Skin epidermis (tissue), 12 donors: Measurements from ENCODE around the gene KAZN.
A peak's percentile ranks its signal among the peaks of the same experiment; 100 is the strongest.

Source experiments
- H3K27ac ChIP-seq, 21 experiments: fragments of 200-600 bp; sonication (generic) in 11 of 21; one replicate each; pipeline ENCODE4 v1.5.0; 2020; ENCODE audit warnings: mild to moderate bottlenecking in 3 of 21, inconsistent platforms in 2 of 21, moderate library complexity in 2 of 21
- H3K4me3 ChIP-seq, 7 experiments: fragments of 200-600 bp; sonication (generic) in 2 of 7; one replicate each; pipeline ENCODE4 v1.5.0; 2020; ENCODE audit warnings: inconsistent platforms in 2 of 7, mild to moderate bottlenecking in 2 of 7, moderate library complexity in 1 of 7

The KAZN gene

DNA sequence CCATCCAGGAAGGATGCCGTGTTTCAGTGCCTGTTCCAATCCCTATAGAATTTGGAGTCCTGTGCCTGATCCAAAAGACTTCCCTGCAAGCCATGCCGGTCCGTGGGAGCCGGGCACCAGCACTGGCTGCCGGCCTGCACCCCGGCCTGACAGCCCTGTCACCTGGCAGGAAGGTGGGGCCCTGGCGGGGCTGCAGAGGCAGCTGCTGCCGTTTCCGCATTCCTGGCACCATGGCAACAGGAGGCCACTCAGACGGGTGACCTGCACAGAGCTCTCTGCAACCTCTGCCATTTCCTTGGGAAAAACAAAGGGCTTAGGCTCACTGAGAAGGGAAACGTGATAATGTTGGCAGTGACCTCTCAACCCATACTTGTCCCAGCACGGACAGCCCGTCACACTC lies 491.9 kb downstream of the KAZN start:
- Histone ChIP-seq H3K27ac (peak overlapping the region in 1 of 21 experiments; percentile 18), H3K4me3 (no peak overlapping the region)

DNA sequence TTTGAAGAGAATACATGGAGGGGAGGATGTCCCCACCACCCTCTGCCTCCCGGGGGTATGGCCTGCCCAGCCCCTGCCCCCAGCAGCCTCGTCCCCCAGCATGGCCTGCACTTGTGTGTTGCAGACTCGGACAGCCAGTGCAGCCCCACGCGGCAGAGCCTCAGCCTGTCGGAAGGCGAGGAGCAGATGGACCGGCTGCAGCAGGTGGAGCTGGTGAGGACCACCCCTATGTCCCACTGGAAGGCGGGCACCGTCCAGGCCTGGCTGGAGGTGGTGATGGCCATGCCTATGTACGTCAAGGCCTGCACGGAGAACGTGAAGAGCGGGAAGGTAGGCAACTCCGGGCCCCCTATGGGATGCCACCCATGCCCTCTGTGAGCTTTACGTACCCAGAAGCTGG lies 495.6 kb downstream of the KAZN start:
- no peak overlapping the region for H3K27ac ChIP-seq
- H3K4me3 ChIP-seq: no peak overlapping the region

DNA sequence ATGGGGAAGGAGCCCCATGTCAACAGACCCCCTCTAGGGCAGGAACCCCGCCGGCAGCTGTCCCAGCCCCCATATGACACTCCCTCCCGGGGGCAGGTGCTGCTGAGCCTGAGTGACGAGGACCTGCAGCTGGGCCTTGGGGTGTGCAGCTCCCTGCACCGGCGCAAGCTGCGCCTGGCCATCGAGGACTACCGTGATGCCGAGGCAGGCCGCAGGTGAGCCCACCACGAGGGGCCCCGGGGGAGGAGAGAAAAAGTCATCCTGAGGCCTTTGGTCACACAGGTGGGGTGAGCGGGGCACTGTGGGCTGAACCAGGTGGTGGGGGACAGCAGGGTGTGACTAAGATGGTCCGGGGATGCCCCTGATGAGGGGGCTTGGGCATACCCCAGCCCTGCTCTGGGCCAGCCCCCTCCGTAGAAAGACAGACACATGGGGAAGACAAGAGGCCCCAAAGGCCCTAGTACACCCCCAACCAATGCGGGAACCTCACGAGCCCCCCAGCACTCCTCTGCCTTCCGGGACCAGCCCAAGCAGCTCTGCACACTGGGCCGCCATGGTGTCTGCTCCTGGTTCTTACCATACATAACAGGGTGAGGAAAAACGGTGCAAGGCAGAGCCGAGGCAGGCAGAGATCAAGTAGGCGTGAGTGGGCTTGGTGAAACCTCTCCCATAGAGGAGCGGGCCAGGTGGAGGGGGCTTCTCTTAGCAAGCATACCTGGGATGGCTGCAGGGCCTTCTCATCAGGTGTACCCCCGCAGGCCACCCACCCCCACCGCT lies 496.4 kb downstream of the KAZN start:
- Histone ChIP-seq H3K27ac (no peak overlapping the region), H3K4me3 (no peak overlapping the region)

DNA sequence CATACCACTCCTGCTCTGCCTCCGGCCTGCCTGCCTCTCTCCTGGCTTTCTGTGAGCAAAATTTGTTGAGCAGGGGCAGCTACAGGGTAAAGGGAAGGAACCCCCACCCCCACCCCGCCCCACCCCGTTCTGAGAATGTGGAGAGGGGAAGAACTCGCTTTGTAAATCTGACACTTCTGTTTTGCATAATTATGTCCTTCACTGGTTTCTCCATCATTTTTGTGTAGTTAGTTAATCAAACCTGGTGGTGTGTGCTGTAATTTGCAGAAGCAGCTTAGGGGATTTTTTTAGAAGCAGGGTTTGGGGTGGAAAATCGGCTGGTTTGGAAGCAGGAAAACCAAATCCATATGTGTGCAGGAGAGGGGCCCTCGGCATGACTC lies 497.0 kb downstream of the KAZN start:
- no peak overlapping the region for H3K27ac ChIP-seq

DNA sequence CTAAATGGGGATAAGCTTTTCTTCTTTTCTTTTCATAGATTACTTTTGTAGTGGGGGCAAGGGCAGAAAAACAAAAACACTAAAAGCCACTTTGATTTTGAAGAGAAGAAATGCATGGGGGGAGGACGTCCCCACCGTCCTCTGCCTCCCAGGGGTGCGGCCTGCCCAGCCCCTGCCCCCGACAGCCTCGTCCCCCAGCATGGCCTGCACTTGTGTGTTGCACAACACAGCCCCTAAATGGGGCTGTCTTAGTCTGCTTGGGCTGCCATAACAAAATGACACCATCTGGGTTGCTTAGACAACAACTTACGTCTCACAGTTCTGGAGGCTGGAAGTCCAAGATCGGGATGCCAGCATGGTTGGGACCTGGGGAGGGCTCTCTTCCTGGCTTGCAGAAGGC lies 497.8 kb downstream of the KAZN start:
- Histone ChIP-seq H3K4me3 (no peak overlapping the region), H3K27ac (no peak overlapping the region)

More for the DNA sequence above, 497.0 kb downstream of the KAZN start:
- no peak overlapping the region for H3K4me3 ChIP-seq

DNA sequence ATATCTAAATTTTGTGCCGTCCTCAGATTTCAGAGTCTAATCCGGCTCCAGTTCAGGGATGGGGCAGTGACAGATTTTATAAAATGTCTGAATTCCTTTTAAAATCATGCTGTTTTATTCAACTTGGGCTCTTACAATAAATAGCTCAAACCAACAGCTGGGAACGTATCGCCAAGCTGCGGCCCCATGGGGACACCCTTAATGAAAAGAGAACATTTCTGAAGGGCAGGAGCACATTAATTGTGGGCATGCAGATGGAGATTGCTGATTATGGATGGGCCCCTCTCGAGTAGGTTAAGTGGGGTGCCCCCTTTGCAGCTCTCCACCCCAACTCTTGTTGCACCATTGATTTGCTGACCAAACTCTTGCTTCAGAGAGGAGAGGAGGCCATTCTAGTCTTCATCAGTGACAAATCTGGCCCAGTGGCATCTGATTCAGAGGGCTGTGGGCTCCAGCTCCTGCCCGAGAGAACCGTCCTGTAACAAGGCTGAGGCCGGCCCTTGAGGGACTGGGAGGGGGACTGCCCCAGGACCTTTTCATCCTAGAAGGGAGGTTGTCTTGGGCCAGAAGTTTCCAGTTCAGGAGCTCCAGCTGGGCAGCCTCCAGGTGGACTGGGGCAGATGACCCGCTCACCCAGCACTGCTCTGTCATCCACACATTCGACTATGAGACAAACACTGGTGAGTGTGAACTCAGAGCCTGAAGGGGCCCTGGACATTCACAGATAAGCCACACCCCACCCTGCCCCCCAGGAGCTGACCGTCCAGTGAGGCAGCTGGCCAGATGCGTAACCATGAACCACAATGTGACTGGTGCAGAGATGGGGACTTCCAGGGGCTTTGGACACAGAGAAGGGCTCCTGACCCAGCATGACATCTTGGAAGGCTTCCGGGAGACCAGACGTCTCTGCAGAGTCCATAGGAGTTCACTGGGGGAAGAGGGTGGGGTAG lies 500.0 kb downstream of the KAZN start:
- Histone ChIP-seq H3K27ac (no peak overlapping the region), H3K4me3 (no peak overlapping the region)

DNA sequence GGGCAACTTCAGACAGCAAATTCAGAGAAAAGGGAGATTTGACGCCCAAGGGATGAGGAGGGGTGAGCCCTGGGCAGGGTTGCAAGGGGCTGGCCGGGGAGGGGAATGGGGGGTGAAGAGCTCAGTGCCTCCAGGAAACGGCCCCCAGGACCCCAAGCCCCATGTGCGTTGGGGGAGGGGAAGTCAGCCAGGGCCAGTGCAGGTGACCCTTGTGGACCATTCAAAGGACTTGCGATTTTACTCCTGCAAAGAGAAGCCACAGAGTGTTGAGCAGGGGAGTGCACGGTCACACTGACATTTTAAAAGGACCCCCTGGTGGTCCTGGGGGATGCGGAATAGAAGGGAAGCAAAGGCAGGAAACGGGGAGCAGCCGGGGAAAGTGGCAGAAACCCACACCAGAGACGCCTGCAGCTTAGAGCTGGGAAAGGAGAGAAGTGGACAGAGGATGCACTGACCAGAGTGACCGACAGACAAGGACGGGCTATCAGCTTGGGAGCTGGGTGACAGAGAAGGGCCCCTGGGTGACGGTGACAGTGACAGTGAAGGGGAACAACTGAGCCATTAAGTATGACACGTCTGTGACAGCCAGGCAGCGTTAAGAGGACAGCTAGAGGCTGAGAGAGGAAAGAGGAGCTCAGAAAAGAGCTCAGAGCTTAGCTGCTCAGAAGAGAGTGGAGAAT lies 501.1 kb downstream of the KAZN start:
- H3K4me3 ChIP-seq: no peak overlapping the region

DNA sequence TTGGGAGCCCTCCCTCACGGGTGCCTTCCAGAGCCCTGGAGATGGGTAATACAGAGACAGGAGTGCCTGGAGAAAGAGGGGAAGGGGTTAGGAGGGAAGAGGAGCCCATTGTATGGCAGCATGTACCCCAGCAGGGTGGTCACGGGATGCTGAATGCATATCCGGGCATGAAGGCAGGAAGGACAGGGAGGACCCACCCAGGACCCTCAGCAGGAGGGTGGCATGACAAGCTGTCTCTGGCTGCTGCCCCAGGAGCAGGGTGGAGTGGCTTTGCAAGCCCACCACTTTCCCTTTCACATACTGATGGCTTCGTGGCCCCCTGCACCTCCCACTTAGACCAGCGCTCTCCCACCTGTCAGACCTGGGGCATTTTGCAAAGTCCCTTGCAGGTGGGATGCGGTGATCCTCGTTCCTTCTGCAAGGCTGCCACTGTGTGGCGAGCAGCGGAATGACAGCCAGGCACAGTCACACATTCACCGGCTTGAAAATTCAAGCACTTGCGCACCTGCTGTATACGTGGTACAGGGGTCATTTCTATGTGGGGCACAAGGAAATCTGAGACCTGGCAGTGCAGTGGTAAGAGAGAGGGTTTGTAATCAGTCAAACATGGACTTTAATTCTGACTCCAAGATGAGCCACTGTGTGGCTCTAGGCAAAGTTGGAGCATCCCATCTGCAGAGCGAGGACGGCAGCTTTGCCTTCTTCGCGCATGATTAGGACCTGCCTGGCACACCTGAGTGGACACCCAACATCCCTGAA lies 501.8 kb downstream of the KAZN start:
- no peak overlapping the region for H3K4me3 ChIP-seq

More for the DNA sequence above, 501.1 kb downstream of the KAZN start:
- H3K27ac ChIP-seq: no peak overlapping the region

DNA sequence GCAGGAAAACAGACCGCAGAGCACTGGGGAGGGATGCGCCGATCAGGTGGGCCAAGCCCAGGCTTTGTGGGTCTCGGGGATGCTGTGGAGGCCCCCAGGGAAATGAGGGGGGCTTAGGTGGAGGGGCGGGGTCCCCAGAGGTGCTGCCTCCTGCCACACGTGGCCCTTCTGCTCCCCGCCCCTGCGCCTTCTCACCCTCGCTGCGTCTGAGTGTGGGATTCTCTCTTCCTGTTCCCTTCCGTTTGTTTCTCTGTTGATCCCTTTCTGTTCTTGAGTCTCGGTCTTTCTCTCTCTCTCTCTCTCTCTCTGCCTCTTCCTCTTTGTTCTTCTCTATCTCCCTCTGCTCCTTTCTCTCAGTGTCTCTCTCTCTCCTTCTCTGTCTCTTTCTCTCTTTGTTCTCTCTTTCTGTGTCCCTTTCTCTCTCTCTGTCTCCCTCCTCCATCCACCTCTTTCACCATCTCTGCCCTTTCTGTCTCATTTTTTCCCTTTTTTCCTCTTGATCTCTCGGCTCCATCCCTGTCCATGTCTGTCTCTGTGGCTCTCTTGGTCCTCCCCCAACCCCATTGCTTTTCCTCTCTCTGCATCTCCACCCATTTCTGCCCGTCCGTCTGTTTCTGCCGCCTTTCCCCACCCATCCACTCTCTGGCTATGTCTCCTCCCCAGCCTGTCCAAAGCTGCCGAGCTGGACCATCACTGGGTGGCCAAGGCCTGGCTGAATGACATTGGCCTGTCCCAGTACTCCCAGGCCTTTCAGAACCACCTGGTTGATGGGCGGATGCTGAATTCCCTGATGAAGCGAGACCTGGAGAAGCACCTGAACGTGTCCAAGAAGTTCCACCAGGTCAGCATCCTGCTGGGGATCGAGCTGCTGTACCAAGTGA lies 502.6 kb downstream of the KAZN start:
- Histone ChIP-seq H3K27ac (no peak overlapping the region), H3K4me3 (no peak overlapping the region)

More for the DNA sequence above, 501.8 kb downstream of the KAZN start:
- no peak overlapping the region for H3K27ac ChIP-seq

DNA sequence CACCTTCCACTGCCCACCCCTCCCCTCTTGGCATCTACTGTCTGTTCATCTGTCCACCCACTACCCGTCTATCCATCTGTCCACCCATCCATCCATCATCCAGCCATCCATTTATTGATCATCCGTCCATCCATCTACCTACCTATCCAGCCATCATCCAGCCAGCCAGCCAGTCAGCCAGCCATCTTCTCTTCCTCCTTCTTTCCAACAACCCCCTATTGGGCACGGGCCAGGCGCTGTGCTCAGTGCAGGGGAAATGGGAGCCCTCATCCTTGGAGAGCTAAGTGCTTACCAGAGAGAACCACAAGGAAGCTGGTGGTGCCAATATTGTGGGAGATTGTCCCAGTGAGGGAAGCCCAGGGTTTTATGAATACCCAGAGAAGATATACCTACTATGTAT lies 503.3 kb downstream of the KAZN start:
- Histone ChIP-seq H3K27ac (no peak overlapping the region), H3K4me3 (no peak overlapping the region)

DNA sequence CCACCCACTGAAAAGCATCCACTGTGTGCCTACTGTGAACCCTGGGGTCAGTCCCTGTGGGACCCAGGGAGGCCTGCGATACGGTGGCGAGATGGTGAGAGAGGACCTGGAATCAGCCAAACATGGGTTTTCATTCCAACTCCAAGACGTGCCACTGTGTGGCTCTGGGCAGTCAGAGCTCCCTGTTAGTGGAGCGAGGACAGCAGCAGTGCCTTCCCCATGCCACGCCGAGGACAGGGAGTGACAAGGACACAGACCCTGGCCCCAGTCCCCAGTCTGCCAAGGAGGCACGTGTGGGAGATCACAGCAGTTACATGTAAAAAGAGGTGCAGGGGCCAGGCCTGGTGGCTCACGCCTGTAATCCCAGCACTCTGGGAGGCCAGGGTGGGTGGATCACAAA lies 504.2 kb downstream of the KAZN start:
- Histone ChIP-seq H3K27ac (no peak overlapping the region), H3K4me3 (no peak overlapping the region)

DNA sequence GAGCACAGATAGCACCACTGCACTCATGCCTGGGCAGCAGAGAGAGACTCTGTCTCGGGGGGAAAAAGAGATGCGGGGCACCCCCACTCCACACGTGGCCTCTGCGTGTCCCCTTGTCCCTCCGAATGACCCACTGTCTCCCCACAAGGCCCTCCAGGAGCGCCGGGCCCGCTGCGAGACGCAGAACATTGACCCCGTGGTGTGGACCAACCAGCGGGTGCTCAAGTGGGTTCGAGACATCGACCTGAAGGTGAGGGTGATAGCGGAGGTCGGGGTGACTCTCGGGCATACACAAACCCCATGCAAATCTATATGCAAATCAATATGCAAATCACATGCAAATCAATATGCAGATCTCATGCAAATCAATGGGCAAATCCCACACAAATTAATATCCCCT lies 504.7 kb downstream of the KAZN start:
- H3K4me3 ChIP-seq: no peak overlapping the region
- H3K27ac ChIP-seq: no peak overlapping the region

DNA sequence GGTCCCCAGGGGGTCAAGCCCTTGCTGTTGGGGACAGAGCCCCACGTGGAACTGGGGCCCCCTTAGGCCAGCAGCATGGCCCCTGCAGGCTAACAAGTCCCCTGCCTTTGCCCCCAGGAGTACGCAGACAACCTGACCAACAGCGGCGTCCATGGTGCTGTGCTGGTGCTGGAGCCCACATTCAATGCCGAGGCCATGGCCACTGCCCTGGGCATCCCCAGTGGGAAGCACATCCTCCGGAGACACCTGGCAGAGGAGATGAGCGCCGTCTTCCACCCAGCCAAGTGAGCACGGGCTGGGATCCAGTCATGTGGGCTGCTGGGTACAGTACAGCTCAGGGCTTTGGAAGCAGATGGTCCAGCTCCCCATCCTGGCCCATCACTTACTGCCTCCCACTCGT lies 505.4 kb downstream of the KAZN start:
- no peak overlapping the region for H3K4me3 ChIP-seq
- no peak overlapping the region for H3K27ac ChIP-seq

DNA sequence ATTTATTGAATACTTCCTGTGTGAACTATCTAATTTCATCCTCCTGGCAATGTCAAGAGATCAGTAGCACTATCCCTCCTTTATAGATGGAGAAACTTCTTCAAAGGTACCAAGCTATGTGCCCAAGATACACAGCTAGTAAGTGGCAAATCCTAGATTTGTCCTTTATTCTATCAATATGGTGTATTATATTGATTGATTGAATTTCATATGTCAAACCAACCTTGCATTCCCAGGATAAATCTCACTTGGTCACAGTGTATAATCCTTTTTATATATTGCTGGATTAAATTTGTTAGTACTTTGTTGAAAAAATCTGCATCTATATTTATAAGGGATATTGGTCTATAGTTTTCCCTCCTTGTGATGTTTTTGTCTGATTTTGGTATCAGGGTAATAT lies 506.3 kb downstream of the KAZN start:
- no peak overlapping the region for H3K27ac ChIP-seq
- H3K4me3 ChIP-seq: no peak overlapping the region

DNA sequence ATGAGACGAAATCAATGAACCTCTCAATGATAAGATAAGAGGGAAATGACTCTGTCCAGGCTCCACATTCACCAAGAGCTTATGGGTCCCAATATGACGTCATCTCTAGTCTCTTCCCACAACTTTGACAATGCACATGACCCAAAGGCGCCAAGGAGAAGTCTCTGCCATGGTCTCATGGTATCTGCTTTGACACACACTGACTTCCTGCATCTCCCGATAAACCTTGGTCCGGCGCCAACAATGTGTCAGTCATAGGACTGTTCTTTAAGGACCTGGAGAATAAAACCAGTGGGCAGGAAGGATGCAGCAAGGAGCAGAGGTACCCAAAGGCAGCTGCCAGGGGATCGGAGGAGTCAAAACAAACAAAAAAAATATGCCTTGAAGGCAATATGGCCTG lies 508.1 kb downstream of the KAZN start:
- Histone ChIP-seq H3K4me3 (no peak overlapping the region), H3K27ac (no peak overlapping the region)

DNA sequence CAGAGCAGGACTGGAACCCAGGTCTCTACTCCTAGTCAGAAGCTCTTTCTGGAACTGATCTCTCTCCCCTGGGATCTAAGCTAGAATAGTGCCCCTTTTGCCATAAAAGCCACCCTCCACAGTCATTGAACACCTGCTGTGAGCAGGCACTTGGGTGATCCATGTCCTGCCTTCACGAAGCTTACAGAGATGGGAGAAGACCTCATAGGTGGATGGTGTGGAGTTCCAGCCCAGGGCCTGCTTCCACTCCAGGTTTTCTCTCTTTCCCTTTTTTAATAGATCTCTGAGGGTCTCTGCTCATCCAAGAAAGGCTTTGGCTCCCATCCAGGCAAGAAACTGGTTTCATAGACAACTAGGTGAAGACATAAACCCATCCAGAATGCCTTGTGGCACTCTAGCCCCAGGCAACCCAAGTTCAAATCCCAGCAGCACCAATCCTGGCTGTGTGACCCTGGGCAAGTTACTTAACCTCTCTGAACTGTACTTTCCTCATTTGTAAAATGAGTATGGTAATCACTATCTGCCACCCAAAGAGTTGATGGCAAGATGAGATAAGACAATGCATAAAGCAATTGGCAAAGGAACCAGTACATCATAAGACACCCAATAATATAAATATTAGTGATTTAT lies 508.7 kb downstream of the KAZN start:
- Histone ChIP-seq H3K4me3 (no peak overlapping the region), H3K27ac (no peak overlapping the region)

DNA sequence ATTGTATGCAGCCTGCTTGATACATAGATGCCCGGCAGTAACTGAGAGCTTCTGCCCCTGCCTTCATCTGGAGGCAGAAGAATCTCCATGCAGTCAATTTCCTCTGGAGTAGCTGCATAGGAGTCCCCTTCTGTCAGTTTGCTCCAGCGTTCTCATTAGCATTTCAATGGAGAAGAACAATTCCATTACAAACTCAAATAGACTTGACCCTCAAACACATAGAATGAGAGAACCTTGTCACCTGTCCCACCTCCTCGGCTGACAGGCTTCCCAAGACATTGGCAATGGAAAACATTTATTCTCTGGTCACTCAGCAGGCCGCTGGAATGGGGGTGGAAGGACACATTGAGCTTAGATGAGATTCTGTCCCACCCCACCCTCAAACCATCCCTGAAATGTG lies 509.4 kb downstream of the KAZN start:
- Histone ChIP-seq H3K4me3 (no peak overlapping the region), H3K27ac (no peak overlapping the region)

DNA sequence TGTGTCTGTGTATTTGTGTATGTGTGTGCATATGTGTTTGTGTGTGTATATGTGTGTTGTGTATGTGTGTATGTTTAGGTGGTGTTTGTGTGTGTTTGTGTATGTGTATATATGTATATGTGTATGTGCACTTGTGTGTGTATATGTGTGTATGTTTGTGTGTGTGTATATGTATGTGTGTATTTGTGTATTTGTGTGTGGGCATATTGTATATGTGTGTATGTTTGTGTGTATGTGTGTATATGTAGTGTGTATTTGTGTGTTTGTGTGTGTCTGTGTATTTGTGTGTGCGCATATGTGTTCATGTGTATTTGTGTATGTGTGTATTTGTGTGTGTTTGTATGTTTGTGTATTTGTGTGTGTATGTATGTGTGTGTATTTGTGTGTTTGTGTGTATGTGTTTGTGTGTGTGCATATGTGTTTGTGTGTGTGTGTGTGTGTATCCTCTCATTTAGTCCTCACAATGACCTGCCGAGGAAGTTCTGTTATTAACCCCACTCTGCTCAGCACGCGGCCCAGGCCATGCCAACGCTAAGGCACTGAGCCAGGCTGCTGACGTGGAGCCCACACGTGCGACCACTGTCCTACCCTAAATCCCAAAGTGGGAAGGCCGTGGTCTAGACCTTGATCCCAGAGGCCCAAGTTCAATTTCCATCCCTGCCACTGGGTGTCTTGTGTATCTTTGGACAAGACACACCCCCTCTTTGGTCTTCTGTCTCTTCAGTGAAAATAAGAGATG lies 511.8 kb downstream of the KAZN start:
- no peak overlapping the region for H3K4me3 ChIP-seq
- H3K27ac ChIP-seq: no peak overlapping the region
